HepG2 (cell line): ENCODE results near the gene LZTFL1. TPM values are rescaled to one million over a fixed set of nuclear protein-coding genes. Genes with fewer than 3 reads are reported as not detected.

Experiments used
- ATAC-seq: fragments of 200-7000 bp; cut with Tn5 transposase; 3 replicates; pipeline ENCODE4 v1.9.1; 2020; ENCODE audit warnings: mild to moderate bottlenecking, moderate library complexity
- BruUV-seq: library from RNA; stranded (reverse); fragments of 400-500 nt; replicated peaks from 2 replicates; lab custom pipeline; 2021; lab: Mats Ljungman, UMichigan
- CTCF ChIA-PET: fragments of 300-600 bp; formaldehyde crosslinking; extraction: SDS; loops from one replicate; lab custom pipeline; 2021; ENCODE audit warnings: low total read pairs, inconsistent platforms, low intra/inter-chr PET ratio; lab: Yijun Ruan, JAX
- POLR2A ChIA-PET: fragments of 350-600 bp; sonication (Branson Sonifier 250); formaldehyde crosslinking; loops from one replicate; lab custom pipeline; 2020; ENCODE audit warnings: antibody characterized with exemption, inconsistent platforms; lab: Yijun Ruan, JAX
- DNase-seq: peaks from one replicate; pipeline ENCODE4 v3.0.0-alpha.2; 2015; ENCODE audit warnings: low spot score
- FAIRE-seq: peaks from 3 replicates; lab custom pipeline; 2011; peaks lifted over from hg19 to GRCh38; lab: Jason Lieb, UNC
- H2AFZ ChIP-seq: one replicate; pipeline ENCODE4 v1.6.1; 2011; ENCODE audit warnings: low read length, inconsistent platforms
- H3K27ac ChIP-seq: fragments of 300-600 bp; 3 replicates; pipeline ENCODE4 v1.8.0; 2011; ENCODE audit warnings: mixed run types, mild to moderate bottlenecking, mixed read lengths, low read length, inconsistent platforms; ENCODE audit not compliant: insufficient read depth; ENCODE audit errors: extremely low read length
- H3K27me3 ChIP-seq, 2 experiments: fragments of 200-600 bp in 1 of 2; 2 replicates in 1 of 2; 3 replicates in 1 of 2; pipeline versions ENCODE4 v1.6.0 to v1.8.0; 2011; ENCODE audit warnings: low read length in 2 of 2, mild to moderate bottlenecking in 2 of 2, moderate library complexity in 2 of 2, inconsistent platforms in 1 of 2; ENCODE audit not compliant: insufficient read depth in 2 of 2, control insufficient read depth in 1 of 2
- H3K36me3 ChIP-seq, 2 experiments: fragments of 200-600 bp in 1 of 2; replicated peaks in 1 of 2; 2 replicates in 1 of 2; 3 replicates in 1 of 2; pipeline versions ENCODE4 v1.5.1 to v1.8.0; 2011; ENCODE audit warnings: low read length in 2 of 2, inconsistent platforms in 1 of 2; ENCODE audit not compliant: insufficient read depth in 2 of 2, control insufficient read depth in 1 of 2
- H3K4me1 ChIP-seq: 2 replicates; pipeline ENCODE4 v1.5.1; 2012; ENCODE audit warnings: low read length, inconsistent platforms; ENCODE audit not compliant: insufficient read depth
- H3K4me2 ChIP-seq: 2 replicates; pipeline ENCODE4 v1.6.0; 2011; ENCODE audit warnings: low read depth, low read length, inconsistent platforms
- H3K4me3 ChIP-seq, 3 experiments: fragments of 200-600 bp in 1 of 3; sonication (generic), shearing (Covaris generic) in 1 of 3; replicated peaks in 1 of 3; 2 replicates each; pipeline ENCODE4 v1.5.1; 2011 to 2016; ENCODE audit warnings: low read length in 3 of 3, inconsistent platforms in 2 of 3, low read depth in 2 of 3, mild to moderate bottlenecking in 2 of 3, control low read depth in 1 of 3, mixed read lengths in 1 of 3; ENCODE audit not compliant: insufficient read depth in 1 of 3
- H3K79me2 ChIP-seq: one replicate; pipeline ENCODE4 v1.6.1; 2011; ENCODE audit warnings: low read length, inconsistent platforms; ENCODE audit not compliant: insufficient read depth
- H3K9ac ChIP-seq: 2 replicates; pipeline ENCODE4 v1.6.0; 2011; ENCODE audit warnings: mild to moderate bottlenecking, low read depth, low read length, inconsistent platforms; ENCODE audit not compliant: insufficient read depth
- H3K9me3 ChIP-seq: 2 replicates; pipeline ENCODE4 v1.5.1; 2012; ENCODE audit warnings: mild to moderate bottlenecking, low read length
- H4K20me1 ChIP-seq: 2 replicates; pipeline ENCODE4 v1.6.0; 2011; ENCODE audit warnings: inconsistent platforms, mild to moderate bottlenecking, low read length, moderate library complexity; ENCODE audit not compliant: insufficient read depth
- HIC2 ChIP-seq: sonication (generic); formaldehyde crosslinking; IDR thresholded peaks from 2 replicates; pipeline ENCODE4 v1.9.0; 2022; ENCODE audit warnings: low read depth, missing genetic modification reagents
- KLF6 ChIP-seq: IDR thresholded peaks from 2 replicates; pipeline ENCODE4 v1.8.0; 2016; ENCODE audit warnings: missing biosample characterization, missing genetic modification reagents
- MXD4 ChIP-seq: IDR thresholded peaks from 2 replicates; pipeline ENCODE4 v1.6.1; 2016; ENCODE audit warnings: mild to moderate bottlenecking, missing biosample characterization, missing genetic modification reagents
- STAT5B ChIP-seq: sonication (generic); formaldehyde crosslinking; IDR thresholded peaks from 2 replicates; pipeline ENCODE4 v1.4.0; 2020; ENCODE audit warnings: missing genetic modification reagents
- ZNF30 ChIP-seq: sonication (generic); formaldehyde crosslinking; IDR thresholded peaks from 2 replicates; pipeline ENCODE4 v1.5.0; 2020; ENCODE audit warnings: mild to moderate bottlenecking, missing genetic modification reagents
- ZNF382 ChIP-seq: sonication (generic); formaldehyde crosslinking; IDR thresholded peaks from 2 replicates; pipeline ENCODE4 v1.5.0; 2020; ENCODE audit warnings: missing genetic modification reagents, mild to moderate bottlenecking, borderline replicate concordance
- WGBS: methylation state at CpG from one replicate; pipeline ENCODE4 v1.1.6; 2017; ENCODE audit warnings: low lambda C conversion rate; 5-methylcytosine and 5-hydroxymethylcytosine counted together
- in situ Hi-C: cut with HindIII; loops from 2 replicates; pipeline ENCODE4 v1.10.0; 2017; ENCODE audit warnings: low pct_unique_long_range_greater_than_20kb; ENCODE audit not compliant: extremely low pct_ligation_motif_present
- intact Hi-C: fragments of 100-400 bp; cut with micrococcal nuclease; formaldehyde crosslinking; loops from one replicate; pipeline ENCODE4 v1.10.0; 2022; ENCODE audit not compliant: unreplicated experiment
- polyA plus RNA-seq, 8 experiments: library from polyadenylated mRNA; depleted of rRNA in 3 of 8; stranded (reverse) in 7 of 8; unstranded in 1 of 8; fragments of >200 nt; fragmentation: Illumina TruSeq in 4 of 8; extraction: Trizol in 4 of 8; gene quantifications; 2 replicates each; pipeline versions ENCODE4 v1.2.1 to v1.2.3, GENCODE V29; 2011 to 2016; ENCODE audit warnings: low read depth in 4 of 8, missing spikeins in 1 of 8, mixed read lengths in 1 of 8; ENCODE audit not compliant: insufficient read depth in 1 of 8
- total RNA-seq, 5 experiments: library from RNA; depleted of rRNA; stranded (reverse); fragments of >200 nt; fragmentation: Illumina TruSeq; extraction: Trizol; gene quantifications; 2 replicates each; pipeline ENCODE4 v1.2.3, GENCODE V29; 2016; ENCODE audit warnings: low read depth in 1 of 5
- TF ChIP-seq, protein P1 (sequence below): IDR thresholded peaks from 2 replicates; pipeline ENCODE4 v1.6.1; 2016; ENCODE audit warnings: low read depth, control low read depth

LZTFL1 gene
- total and polyA plus RNA-seq, 2 of the 13 experiments (the other 11 are each of a cell fraction or from before 2014, with no cell fraction given) = 16.6 to 17.2 TPM

- FAIRE-seq = no peak
- CTCF ChIA-PET = no interaction called here
These were observed 34.8 kb downstream of the LZTFL1 start for GRCh38 chr3:45807133-45807532.

More at GRCh38 chr3:45807133-45807532, 34.8 kb downstream of the LZTFL1 start:
- no peaks in the 10 kb centered on the region for H4K20me1 ChIP-seq
- H3K4me3 ChIP-seq = no peak overlapping the region
- DNase-seq = no peak
- no peak for TF ChIP-seq ZNF382 (CRISPR knock-in tag)
- no peak for TF ChIP-seq STAT5B (CRISPR knock-in tag)
- no peak for TF ChIP-seq MXD4 (CRISPR knock-in tag)
- TF ChIP-seq ZNF30 (CRISPR knock-in tag) = no peak
- TF ChIP-seq, protein P1, sequence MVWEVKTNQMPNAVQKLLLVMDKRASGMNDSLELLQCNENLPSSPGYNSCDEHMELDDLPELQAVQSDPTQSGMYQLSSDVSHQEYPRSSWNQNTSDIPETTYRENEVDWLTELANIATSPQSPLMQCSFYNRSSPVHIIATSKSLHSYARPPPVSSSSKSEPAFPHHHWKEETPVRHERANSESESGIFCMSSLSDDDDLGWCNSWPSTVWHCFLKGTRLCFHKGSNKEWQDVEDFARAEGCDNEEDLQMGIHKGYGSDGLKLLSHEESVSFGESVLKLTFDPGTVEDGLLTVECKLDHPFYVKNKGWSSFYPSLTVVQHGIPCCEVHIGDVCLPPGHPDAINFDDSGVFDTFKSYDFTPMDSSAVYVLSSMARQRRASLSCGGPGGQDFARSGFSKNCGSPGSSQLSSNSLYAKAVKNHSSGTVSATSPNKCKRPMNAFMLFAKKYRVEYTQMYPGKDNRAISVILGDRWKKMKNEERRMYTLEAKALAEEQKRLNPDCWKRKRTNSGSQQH (CRISPR knock-in tag) = no peak
- TF ChIP-seq KLF6 = no peak
- no peak for TF ChIP-seq HIC2 (CRISPR knock-in tag)
- H3K79me2 ChIP-seq = no peaks in the 10 kb centered on the region
- no TSS peak for BruUV-seq
- H3K4me2 ChIP-seq = no peak overlapping the region
- 88% methylated on average over 3 of the region's 3 CpGs for WGBS
- no peak overlapping the region for H3K9ac ChIP-seq
- no peak for ATAC-seq
- H3K27me3 ChIP-seq = no peaks in the 10 kb centered on the region; a peak in 1 of 5 replicates
- intact Hi-C loops (no loop called here), in situ Hi-C loops (no loop called here)
- H3K4me1 ChIP-seq = peaks cover 6% of the 10 kb centered on the region; the same call in 1 of the 2 replicates
- no peak overlapping the region for H2AFZ ChIP-seq
- H3K9me3 ChIP-seq = no peaks in the 10 kb centered on the region
- H3K27ac ChIP-seq = no peak overlapping the region
- POLR2A ChIA-PET = no interaction called here
- H3K36me3 ChIP-seq = no peaks in the 10 kb centered on the region
